ENCODE data around the gene STAG1. TPM values are rescaled to one million over a fixed set of nuclear protein-coding genes. Genes with fewer than 3 reads are reported as not detected.
A peak's percentile ranks its signal among the peaks of the same experiment; 100 is the strongest.
"Not testable (repeated sequence)": the region's sequence is repeated elsewhere in the genome, so short reads cannot be mapped to it uniquely, and the experiment has no call there.

STAG1 gene
- polyA plus RNA-seq (29.7 and 30.8 TPM in 2 replicates), polyA minus RNA-seq (88.9 and 106 TPM in 2 replicates)

GRCh38 chr3:136752172-136752421 lies at the start of gene STAG1:
Gene STAG1, minus strand, starts transcription at chr3:136752378. Its CDS starts 121,480 bp downstream, at chr3:136630898.
- no peaks in the 10 kb centered on the region for H3K27me3 ChIP-seq (ENCODE audit: insufficient read depth, low read depth, low read length)
- peaks cover 41% of the 10 kb centered on the region for H3K79me2 ChIP-seq (replicated peaks; ENCODE audit: insufficient read depth, low read length)
- H2AFZ ChIP-seq (ENCODE audit: low read depth, low read length), result peak within 1 kb of the TSS; percentile 96
- no peaks in the 10 kb centered on the region for H4K20me1 ChIP-seq (ENCODE audit: insufficient read depth)
- no peaks in the 10 kb centered on the region for H3K9me3 ChIP-seq (ENCODE audit: low read length)
- no peaks in the 10 kb centered on the region for H3K36me3 ChIP-seq (ENCODE audit: insufficient read depth, low read length)
- peak within 1 kb of the TSS; percentile 96 for H3K4me2 ChIP-seq (ENCODE audit: low read length)
- H3K9ac ChIP-seq (ENCODE audit: low read length), result peak within 1 kb of the TSS; percentile 94
- no peaks in the 10 kb centered on the region for H3K9me2 ChIP-seq (ENCODE audit: insufficient read depth, low read length)
- TF ChIP-seq REST (IDR thresholded peaks at IDR 0.05; ENCODE audit: borderline replicate concordance) (peak; percentile 22), POLR2AphosphoS5 (IDR thresholded peaks at IDR 0.05) (peak; percentile 81), EP300 (conservative IDR thresholded peaks at IDR 0.05; ENCODE audit: poor library complexity, severe bottlenecking) (no peak), RAD21 (conservative IDR thresholded peaks at IDR 0.05) (peak; percentile 97), CTCF (IDR thresholded peaks at IDR 0.05; ENCODE audit: poor library complexity, severe bottlenecking) (peak; percentile 100), TAF1 (IDR thresholded peaks at IDR 0.05; ENCODE audit: low read depth) (peak; percentile 66), MXI1 (conservative IDR thresholded peaks at IDR 0.05; ENCODE audit: poor library complexity, severe bottlenecking) (no peak), EZH2 (IDR thresholded peaks at IDR 0.05; ENCODE audit: borderline replicate concordance, insufficient read depth, low read length, poor library complexity, severe bottlenecking) (no peak), SMC3 (conservative IDR thresholded peaks at IDR 0.05; ENCODE audit: poor library complexity) (peak; percentile 98)
- peak within 1 kb of the TSS; percentile 98 for H3K27ac ChIP-seq (ENCODE audit: low read length)
- peak within 1 kb of the TSS; percentile 82 for H3K4me3 ChIP-seq (ENCODE audit: low read length)
- no peaks in the 10 kb centered on the region for H3F3A ChIP-seq (ENCODE audit: insufficient read depth, low read length, poor library complexity, severe bottlenecking)

- not testable (repeated sequence) for H3K27ac ChIP-seq (ENCODE audit: low read length); H3F3A ChIP-seq (ENCODE audit: insufficient read depth, low read length, poor library complexity, severe bottlenecking); H3K9ac ChIP-seq (ENCODE audit: low read length); H3K79me2 ChIP-seq (replicated peaks; ENCODE audit: insufficient read depth, low read length); H3K9me3 ChIP-seq (ENCODE audit: low read length); H3K27me3 ChIP-seq (ENCODE audit: insufficient read depth, low read depth, low read length); H4K20me1 ChIP-seq (ENCODE audit: insufficient read depth); H3K4me2 ChIP-seq (ENCODE audit: low read length); H3K36me3 ChIP-seq (ENCODE audit: insufficient read depth, low read length); H2AFZ ChIP-seq (ENCODE audit: low read depth, low read length); H3K4me3 ChIP-seq (ENCODE audit: low read length); H3K9me2 ChIP-seq (ENCODE audit: insufficient read depth, low read length)
Observed at GRCh38 chr3:136801146-136801545, 49.0 kb upstream of the STAG1 start.

Measured in neural cell (in vitro differentiated cells).